Fibroblast of lung (primary cell): ENCODE results near the gene ERI3. TPM values are rescaled to one million over a fixed set of nuclear protein-coding genes. Genes with fewer than 3 reads are reported as not detected.

ENCODE experiments used
- DNase-seq, 2 donors: peaks; one replicate each; pipeline versions ENCODE4 v3.0.0 to v3.0.0-alpha.2; 2010; ENCODE audit warnings: low read depth in 2 of 2
- H2AFZ ChIP-seq: 2 replicates; pipeline ENCODE4 v1.5.1; 2012; ENCODE audit warnings: low read length, control low read depth, inconsistent platforms
- H3K27ac ChIP-seq: 2 replicates; pipeline ENCODE4 v1.5.1; 2011; ENCODE audit warnings: low read length, control low read depth; ENCODE audit not compliant: insufficient read depth
- H3K27me3 ChIP-seq: 2 replicates; pipeline ENCODE4 v1.5.1; 2011; ENCODE audit warnings: mild to moderate bottlenecking, low read length; ENCODE audit not compliant: control insufficient read depth, insufficient read depth
- H3K36me3 ChIP-seq: 2 replicates; pipeline ENCODE4 v1.5.1; 2011; ENCODE audit warnings: low read length; ENCODE audit not compliant: control insufficient read depth, insufficient read depth
- H3K4me1 ChIP-seq: 2 replicates; pipeline ENCODE4 v1.5.1; 2011; ENCODE audit warnings: low read length; ENCODE audit not compliant: control insufficient read depth, insufficient read depth; ENCODE audit errors: extremely low read depth
- H3K4me2 ChIP-seq: 2 replicates; pipeline ENCODE4 v1.5.1; 2011; ENCODE audit warnings: low read length, control low read depth; ENCODE audit not compliant: insufficient read depth; ENCODE audit errors: extremely low read depth
- H3K4me3 ChIP-seq, 4 experiments: fragments of 200-600 bp in 1 of 4; sonication (generic) in 1 of 4; replicated peaks in 1 of 4; 2 replicates each; pipeline ENCODE4 v1.5.1; 2011 to 2016; ENCODE audit warnings: low read length in 4 of 4, low read depth in 3 of 4, mild to moderate bottlenecking in 3 of 4, control low read depth in 2 of 4, inconsistent platforms in 1 of 4, mixed read lengths in 1 of 4; ENCODE audit not compliant: insufficient read depth in 1 of 4; ENCODE audit errors: control extremely low read depth in 1 of 4
- H3K79me2 ChIP-seq: 2 replicates; pipeline ENCODE4 v1.5.1; 2012; ENCODE audit warnings: mild to moderate bottlenecking, low read length, inconsistent platforms; ENCODE audit not compliant: control insufficient read depth, insufficient read depth
- H3K9ac ChIP-seq: 2 replicates; pipeline ENCODE4 v1.5.1; 2011; ENCODE audit warnings: mild to moderate bottlenecking, low read length, control low read depth; ENCODE audit not compliant: insufficient read depth
- H3K9me3 ChIP-seq: 2 replicates; pipeline ENCODE4 v1.5.1; 2012; ENCODE audit warnings: low read depth, low read length; ENCODE audit not compliant: control insufficient read depth, insufficient read depth
- H4K20me1 ChIP-seq: 2 replicates; pipeline ENCODE4 v1.5.1; 2011; ENCODE audit warnings: low read length; ENCODE audit not compliant: control insufficient read depth, insufficient read depth; ENCODE audit errors: extremely low read depth
- EZH2 ChIP-seq: IDR thresholded peaks from 2 replicates; pipeline ENCODE4 v1.5.1; 2012; ENCODE audit warnings: low read length, control low read depth, mild to moderate bottlenecking; ENCODE audit errors: missing control alignments
- polyA plus RNA-seq, 2 donors: library from polyadenylated mRNA; depleted of rRNA in 1 of 2; stranded (reverse) in 1 of 2; unstranded in 1 of 2; fragments of >200 nt; gene quantifications; 2 replicates each; pipeline ENCODE4 v1.2.1, GENCODE V29; 2011 to 2012; ENCODE audit warnings: missing spikeins in 1 of 2
- total RNA-seq: library from RNA; depleted of rRNA; stranded (reverse); fragments of >200 nt; gene quantifications from 2 replicates; pipeline ENCODE4 v1.2.1, GENCODE V29; 2014
- TF ChIP-seq, protein P1 (sequence below), 2 donors: IDR thresholded peaks in 1 of 2; conservative IDR thresholded peaks in 1 of 2; 1 replicate in 1 of 2; 2 replicates in 1 of 2; pipeline ENCODE4 v1.5.1; 2011 to 2012; ENCODE audit warnings: low read length in 2 of 2, control low read depth in 1 of 2, inconsistent platforms in 1 of 2, low read depth in 1 of 2, mild to moderate bottlenecking in 1 of 2

The ERI3 gene
- total and polyA plus RNA-seq, 2 donors (not counting 1 experiment from before 2014, with no cell fraction given) = 43.4 to 44.9 TPM

DNA sequence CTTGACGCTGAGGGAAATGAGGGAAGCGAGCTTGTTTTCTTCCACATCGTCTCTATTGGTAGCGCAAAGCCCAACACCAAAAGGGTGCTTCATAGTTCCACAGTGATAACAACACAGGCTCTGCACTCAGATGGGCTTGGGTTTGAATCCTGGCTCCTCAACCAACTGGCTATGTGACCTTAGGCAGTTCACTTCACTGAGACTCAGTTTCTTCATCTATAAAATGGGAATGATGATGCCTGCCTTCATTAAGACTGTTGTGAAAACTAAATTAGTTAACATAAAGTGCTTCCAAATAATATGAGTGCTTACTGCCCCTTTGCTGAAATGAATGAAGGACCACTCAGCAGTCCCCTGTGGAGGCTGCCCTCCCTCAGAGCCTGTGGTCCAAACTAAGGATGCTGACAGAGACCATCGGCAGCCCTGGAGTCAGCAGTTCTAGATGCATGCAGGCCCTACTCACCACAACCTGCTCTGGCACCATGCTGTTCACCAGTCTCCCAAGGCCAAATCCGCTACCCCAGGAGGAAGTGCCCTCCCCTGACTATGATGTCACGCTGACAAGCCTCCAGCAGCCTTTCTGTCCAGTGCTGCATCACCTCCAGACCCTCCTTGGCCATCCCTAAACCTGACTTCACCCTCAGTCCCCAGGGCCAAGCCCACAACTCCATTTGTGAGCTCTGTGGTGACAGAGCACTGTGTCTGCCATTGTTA is 111.1 kb downstream of the ERI3 start:
- Histone ChIP-seq H3K27ac (no peak overlapping the region), H3K9ac (no peak overlapping the region), H3K4me1 (peaks cover 12% of the 10 kb centered on the region), H3K27me3 (no peaks in the 10 kb centered on the region), H3K4me2 (no peak overlapping the region), H3K36me3 (no peaks in the 10 kb centered on the region), H3K4me3 (no peak overlapping the region), H3K79me2 (no peaks in the 10 kb centered on the region), H4K20me1 (no peaks in the 10 kb centered on the region), H3K9me3 (no peaks in the 10 kb centered on the region), H2AFZ (no peak overlapping the region)
- TF ChIP-seq, protein P1, sequence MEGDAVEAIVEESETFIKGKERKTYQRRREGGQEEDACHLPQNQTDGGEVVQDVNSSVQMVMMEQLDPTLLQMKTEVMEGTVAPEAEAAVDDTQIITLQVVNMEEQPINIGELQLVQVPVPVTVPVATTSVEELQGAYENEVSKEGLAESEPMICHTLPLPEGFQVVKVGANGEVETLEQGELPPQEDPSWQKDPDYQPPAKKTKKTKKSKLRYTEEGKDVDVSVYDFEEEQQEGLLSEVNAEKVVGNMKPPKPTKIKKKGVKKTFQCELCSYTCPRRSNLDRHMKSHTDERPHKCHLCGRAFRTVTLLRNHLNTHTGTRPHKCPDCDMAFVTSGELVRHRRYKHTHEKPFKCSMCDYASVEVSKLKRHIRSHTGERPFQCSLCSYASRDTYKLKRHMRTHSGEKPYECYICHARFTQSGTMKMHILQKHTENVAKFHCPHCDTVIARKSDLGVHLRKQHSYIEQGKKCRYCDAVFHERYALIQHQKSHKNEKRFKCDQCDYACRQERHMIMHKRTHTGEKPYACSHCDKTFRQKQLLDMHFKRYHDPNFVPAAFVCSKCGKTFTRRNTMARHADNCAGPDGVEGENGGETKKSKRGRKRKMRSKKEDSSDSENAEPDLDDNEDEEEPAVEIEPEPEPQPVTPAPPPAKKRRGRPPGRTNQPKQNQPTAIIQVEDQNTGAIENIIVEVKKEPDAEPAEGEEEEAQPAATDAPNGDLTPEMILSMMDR (conservative IDR thresholded peaks at IDR 0.05 in 1 of 2, IDR thresholded peaks at IDR 0.05 in 1 of 2; ENCODE audit: low read depth in 1 of 2, low read length in 2 of 2) = no peak
- TF ChIP-seq EZH2 = no peak
- DNase-seq = no peak

DNA sequence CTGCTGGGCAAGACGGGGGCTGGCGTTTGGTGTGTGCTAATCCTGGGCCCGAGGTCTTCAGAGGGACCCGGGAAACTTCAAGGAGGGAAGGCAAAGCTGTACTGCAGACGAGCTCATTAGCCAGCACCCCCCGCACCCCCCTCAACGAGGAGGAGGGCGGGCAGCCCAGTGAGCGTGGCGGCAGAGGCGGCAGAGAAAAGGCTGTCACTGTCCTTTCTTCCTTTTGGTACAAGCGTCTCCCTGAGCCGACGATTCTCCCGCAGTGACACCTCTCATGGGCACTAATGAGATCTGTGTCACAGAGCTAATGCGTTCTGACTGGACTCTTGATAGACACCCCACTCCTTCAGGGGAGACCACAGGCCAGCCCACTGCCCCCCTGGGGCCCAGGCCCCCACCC is 112.3 kb downstream of the ERI3 start:
- no peaks in the 10 kb centered on the region for H3K79me2 ChIP-seq
- no peak overlapping the region for H2AFZ ChIP-seq
- H3K36me3 ChIP-seq = no peaks in the 10 kb centered on the region
- no peak overlapping the region for H3K4me3 ChIP-seq
- no peak for DNase-seq
- no peaks in the 10 kb centered on the region for H4K20me1 ChIP-seq
- H3K9me3 ChIP-seq = no peaks in the 10 kb centered on the region
- H3K27ac ChIP-seq = no peak overlapping the region
- TF ChIP-seq, protein P1 (conservative IDR thresholded peaks at IDR 0.05 in 1 of 2, IDR thresholded peaks at IDR 0.05 in 1 of 2; ENCODE audit: low read depth in 1 of 2, low read length in 2 of 2) = no peak
- peaks cover 12% of the 10 kb centered on the region for H3K4me1 ChIP-seq
- no peak overlapping the region for H3K4me2 ChIP-seq
- no peaks in the 10 kb centered on the region for H3K27me3 ChIP-seq
- H3K9ac ChIP-seq = no peak overlapping the region

DNA sequence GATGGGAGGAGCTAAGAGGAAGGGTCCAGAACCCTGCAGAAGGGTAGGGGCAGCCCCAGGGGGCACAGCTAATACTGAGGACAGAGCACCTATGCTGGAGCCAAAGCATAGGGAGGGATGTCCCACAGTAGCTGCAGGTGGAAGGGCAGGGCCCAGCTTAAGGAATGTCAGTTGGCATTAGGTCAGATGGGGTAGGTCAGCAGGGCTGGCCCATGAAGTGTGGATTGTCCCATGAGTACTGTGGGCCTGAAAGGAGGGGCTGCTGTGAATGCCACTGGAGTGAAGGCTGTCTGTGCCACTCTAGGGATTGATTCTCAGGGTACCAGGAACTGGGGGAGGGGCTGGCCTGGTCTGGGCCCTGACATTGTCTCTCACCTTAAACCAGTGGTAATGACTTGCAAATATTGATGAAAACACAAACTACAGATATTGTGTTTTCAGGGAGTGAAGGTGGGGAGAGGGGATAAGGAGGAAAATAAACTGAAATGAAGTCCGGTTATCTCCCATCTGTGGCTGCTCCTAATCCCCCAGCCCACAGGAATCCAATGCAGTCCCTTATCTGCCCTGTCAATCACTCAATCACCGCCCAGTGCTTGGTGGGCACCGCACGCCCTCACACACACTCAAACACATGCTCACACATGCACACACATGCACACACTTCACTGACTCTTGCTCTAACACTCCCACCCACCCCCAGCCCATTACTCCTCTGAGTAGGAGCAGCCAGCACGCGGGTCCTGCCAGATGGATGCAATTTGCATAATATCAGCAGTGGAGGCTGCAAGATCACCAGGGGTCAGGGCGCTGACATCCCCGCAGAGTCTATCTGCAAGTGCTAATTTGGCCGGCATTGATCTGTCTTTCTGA is 114.0 kb downstream of the ERI3 start:
- no peak for TF ChIP-seq EZH2
- TF ChIP-seq, protein P1 (conservative IDR thresholded peaks at IDR 0.05 in 1 of 2, IDR thresholded peaks at IDR 0.05 in 1 of 2; ENCODE audit: low read depth in 1 of 2, low read length in 2 of 2) = no peak
- no peaks in the 10 kb centered on the region for H3K27me3 ChIP-seq
- DNase-seq = no peak
- H3K9ac ChIP-seq = no peak overlapping the region
- no peaks in the 10 kb centered on the region for H3K79me2 ChIP-seq
- no peak overlapping the region for H3K4me3 ChIP-seq
- H3K4me2 ChIP-seq = no peak overlapping the region
- peaks cover 12% of the 10 kb centered on the region for H3K4me1 ChIP-seq
- no peak overlapping the region for H3K27ac ChIP-seq
- H3K9me3 ChIP-seq = no peaks in the 10 kb centered on the region
- H3K36me3 ChIP-seq = no peaks in the 10 kb centered on the region
- H4K20me1 ChIP-seq = no peaks in the 10 kb centered on the region
- H2AFZ ChIP-seq = no peak overlapping the region
